NCI-H1436 treated with DMSO at 0.1 percent for 48 hours (cell line): ENCODE data around the gene WDR4.
"Not testable (repeated sequence)": the region's sequence is repeated elsewhere in the genome, so short reads cannot be mapped to it uniquely, and the experiment has no call there.

ENCODE experiments used
- DNase-seq: peaks from one replicate; lab custom pipeline; 2025; lab: John Stamatoyannopoulos, UW

WDR4 gene

DNA sequence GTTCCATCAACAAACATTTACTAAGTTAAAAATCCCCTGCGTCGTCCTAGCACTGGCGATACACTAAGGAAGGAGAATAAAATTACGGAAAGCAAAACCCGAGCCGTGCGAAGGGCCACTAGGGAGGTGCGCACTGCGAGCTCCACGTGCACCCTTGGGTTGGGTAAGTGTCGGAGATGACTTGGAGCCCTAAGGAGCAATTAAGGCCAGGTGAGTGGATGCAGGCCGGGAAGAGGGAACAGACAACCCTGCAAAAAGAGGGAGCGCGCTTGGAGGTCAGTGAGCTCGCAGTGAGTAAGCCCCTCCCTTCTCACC lies 704 bp downstream of the WDR4 start:
- no peak for DNase-seq

GRCh38 chr21:42875811-42876210 lies 3.5 kb downstream of the WDR4 start:
- not testable (repeated sequence) for DNase-seq

DNA sequence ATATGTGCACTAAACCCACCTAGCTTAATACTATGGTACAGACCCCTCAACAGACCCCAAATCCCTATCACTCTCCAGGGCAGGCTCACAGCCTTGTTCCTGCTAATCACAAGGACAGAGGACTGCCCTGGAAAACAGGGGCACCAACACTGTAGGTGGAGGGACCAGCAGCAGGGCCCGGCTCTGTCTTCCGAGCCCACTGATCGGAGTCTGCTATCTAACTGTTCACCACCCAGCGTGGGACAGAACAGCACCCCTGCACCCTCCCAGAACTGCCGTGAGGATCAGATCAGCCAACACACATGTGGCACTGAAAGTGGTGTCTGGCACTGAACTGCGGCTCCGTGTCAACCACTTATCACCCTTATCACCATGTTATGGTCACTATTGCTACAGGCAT lies 6.2 kb downstream of the WDR4 start:
- no peak for DNase-seq

DNA sequence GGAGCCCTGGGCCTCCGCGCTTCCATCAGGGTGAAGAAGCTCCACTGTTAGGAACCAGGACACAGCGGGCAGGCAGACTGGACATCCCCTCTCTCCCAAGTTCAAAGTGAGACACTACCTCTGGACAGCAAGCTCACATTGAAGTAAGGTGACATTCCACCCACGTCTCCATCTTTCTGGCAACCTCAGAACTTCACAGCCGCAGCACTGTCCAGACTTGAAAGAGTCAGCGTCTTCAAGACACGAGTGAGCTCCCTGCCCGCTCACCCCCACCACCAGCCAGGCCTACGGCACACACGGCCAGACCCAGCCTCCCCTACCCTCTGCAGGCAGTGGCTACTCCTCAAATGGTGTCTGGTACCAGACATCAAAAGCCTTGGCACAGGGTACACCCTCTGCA lies 11.1 kb downstream of the WDR4 start:
- no peak for DNase-seq

DNA sequence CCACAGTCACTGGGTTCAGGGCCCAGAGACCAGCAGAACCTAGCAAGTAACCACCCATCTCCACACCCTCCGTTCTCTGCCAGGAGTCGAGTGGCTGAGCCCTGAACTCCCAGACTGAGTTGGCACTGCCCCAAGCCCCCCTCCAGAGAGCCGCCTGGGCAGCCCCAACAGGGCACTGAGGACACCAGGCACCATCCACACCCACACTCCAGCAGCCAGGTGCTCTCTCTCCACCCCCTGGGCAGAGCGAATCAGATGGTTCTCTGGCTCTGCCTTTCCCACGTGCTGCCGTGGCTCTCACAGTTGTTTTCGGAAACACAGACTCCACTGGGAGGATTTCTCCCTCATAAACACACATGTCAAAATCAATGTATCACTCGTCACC lies 13.6 kb downstream of the WDR4 start:
- DNase-seq = no peak

DNA sequence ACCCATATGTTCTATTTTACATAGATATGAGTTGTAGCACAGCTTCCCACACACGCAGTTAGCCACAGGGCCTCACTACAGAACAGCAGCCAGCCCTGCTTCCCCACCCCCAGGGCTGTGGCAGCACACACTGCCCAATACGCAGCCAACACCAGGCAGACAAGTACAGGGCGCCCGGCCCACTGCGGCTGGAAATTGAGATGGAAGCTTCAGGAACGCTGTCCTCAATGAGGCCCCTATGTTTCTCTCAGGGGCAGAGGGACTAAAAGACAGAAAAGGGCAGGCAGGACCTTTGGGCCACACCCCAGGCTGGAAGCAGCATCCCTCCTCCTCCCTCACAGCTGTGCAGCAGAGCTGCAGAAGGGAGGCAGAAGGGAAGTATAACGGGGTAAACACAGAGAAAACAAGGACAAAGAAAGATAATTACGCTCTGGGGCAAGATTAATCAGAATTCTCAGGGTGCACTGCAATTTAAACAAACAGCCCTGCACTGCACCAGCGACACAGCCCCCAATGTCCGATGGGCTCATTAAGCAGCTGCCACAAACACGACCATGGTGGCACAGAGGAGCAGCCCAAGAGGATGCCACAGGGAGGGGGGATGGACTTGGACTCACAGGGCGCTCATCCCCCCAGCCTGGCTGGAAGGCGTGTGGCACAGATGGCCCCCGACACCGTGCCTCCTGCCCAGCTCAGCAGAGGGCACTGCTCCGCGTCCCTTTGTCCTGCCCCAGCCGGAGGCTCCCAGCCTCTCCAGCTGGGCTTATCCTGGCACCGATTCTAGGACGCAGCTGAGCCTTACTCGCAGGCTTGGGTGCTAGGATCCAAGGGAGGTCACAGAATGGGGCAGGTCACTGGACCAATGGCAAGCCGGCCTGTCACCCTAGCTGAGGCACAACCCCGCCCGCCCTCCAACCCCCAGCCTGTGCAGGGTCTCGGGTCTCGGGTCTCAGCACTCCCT lies 14.2 kb downstream of the WDR4 start:
- DNase-seq = no peak

DNA sequence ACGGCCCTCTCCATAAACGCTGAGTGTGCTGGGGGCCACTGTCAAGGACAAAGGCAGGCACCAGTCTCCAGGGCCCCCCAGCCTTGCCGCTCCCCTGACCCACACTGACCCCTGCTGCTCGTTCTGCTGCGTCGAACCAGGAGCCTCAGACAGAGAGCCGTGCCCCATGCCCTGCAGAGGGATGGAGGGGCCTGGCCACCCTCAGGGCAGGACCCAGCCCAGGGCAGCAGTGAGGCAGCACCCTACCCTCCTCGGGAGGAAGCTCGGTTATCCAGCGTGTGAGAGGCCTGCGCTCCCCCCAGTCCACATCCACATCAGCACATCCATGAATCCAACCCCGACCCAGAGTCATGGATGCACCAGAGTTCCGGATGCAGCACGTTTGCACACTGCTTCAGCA lies 15.1 kb downstream of the WDR4 start:
- DNase-seq = no peak

DNA sequence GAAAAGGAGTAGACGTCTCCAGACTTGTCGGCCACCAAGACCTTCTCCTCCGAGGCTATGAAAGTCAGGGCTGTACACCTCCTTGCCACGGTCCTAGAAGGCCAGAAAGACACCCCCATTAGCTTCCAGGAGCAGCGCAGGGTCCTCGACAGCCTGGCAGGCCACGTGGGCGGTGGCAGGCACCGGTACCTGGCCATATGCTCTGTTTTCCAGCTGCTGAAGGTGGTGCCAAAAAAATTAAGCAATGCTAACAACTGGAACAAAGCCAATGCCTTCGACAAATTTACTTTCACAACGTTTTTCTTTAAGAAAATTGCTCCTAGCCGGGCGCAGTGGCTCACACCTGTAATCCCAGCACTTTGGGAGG lies 15.9 kb downstream of the WDR4 start:
- DNase-seq = no peak

DNA sequence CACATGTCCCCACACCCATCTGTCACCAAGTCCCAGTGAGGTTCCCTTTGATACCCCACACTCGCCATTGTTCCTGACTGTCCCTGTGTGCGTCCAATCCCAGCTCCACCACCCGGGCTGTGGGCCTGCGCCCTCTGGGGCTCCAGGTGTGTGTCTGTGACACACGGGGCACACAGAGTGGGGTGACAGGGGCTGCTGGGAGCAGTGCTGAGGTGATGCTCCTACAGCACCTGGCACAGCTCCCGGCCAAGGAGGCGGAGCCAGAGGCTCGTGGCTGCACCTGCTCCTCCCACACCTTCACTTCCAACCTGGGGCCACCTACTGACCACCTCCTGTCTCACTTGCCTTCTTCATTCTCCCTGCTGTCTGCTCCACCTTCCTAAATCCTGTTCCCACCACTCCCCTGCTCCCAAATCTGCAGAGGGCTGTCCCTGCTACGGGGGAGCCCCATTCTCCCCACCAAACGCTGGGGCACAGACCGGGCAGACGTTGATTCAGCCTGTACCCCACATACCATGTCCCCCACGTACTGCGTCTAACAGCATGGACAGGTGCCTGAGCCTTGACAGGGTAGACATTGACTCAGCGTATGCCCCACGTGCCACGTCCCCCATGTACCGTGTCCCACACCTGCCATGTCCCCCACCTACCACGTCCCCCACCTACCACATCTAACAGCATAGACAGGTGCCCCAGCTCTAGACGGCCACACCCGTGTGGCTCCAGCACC lies 16.4 kb downstream of the WDR4 start:
- DNase-seq = no peak

GRCh38 chr21:42861848-42862400 lies 17.4 kb downstream of the WDR4 start:
- DNase-seq = no peak

GRCh38 chr21:42861311-42861847 lies 18.0 kb downstream of the WDR4 start:
- no peak for DNase-seq

- no peak for DNase-seq
Observed at GRCh38 chr21:42860345-42860744, 19.0 kb downstream of the WDR4 start.

DNA sequence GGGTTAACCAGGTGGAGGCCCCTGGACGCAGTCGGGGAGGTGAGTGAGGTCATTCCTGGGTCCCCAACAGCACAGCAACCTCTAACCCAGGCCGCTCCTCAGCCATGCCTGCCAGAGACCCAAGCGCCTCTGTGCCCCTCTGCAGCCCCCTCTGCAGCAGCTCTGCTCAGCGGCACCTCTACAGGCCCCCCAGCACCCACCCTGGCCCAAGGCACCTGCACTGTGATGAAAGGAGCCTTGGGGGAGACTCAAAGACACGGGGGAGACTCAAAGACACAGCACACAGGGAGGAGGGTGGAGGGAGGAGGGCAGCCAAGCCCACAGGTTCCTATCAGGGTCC lies 19.5 kb downstream of the WDR4 start:
- DNase-seq = no peak

GRCh38 chr21:42858957-42859890 lies 20.1 kb downstream of the WDR4 start:
- no peak for DNase-seq

DNA sequence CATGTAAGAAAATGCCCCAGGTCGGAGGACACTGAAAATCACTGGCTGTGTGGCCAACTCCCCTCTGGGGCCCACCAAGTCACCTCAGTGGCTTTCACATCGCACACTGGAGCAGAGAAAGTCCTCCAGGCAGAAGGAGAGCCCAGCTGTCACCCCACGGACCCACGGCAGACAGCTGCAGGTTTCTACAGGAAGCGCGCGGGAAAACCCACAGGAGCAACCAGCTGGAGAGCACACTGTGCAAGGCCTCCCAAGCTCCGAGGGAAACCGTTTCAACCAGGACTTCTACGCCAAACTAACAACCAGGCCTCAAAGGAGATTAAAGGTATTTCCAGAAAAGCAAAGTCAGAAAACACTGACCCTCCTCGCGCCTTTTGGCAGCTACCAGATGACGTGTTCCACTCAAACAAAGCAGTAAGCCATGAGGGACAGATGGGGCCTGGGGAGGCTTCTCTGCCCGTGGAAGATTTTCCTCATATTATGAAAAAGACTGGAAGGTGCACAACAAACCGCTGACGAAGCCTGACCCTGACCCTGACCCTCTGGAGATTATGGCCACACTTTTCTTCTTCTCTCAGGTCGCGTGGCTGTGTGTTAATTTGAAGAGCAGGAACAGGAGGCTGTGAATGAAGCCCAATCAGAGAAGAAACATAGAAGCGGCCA lies 21.0 kb downstream of the WDR4 start:
- no peak for DNase-seq

DNA sequence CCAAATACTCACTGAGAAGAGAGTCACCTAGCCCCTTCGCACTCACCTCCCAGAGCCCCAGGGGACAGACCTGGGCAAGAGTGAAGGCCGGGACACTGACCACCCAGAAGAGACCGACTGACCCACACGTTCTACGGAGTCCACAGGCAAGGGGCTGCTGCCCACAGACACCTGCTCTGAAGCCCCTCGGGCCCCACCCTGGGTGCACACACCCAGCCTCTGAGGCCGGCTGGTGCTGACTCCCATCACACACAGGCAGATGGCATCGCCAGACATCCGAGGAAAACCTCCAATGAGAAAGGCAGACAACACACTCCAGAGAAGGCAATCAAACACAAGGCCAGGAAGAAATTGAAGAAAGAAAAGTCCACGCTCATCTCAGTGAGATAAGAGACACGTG lies 22.1 kb downstream of the WDR4 start:
- no peak for DNase-seq

- no peak for DNase-seq
Observed at GRCh38 chr21:42855937-42856335, 23.4 kb downstream of the WDR4 start.

- no peak for DNase-seq
Observed at GRCh38 chr21:42855171-42855936, 24.0 kb downstream of the WDR4 start.

- no peak for DNase-seq
Observed at GRCh38 chr21:42854246-42855010, 24.9 kb downstream of the WDR4 start.

- DNase-seq = no peak
Observed at GRCh38 chr21:42853621-42854020, 25.7 kb downstream of the WDR4 start.
